ENCODE data around the gene C9orf85. TPM values are rescaled to one million over a fixed set of nuclear protein-coding genes. Genes with fewer than 3 reads are reported as not detected.

Gene C9orf85
- polyA plus RNA-seq, 1 donor from 2014 or later, result 20.3 TPM

DNA sequence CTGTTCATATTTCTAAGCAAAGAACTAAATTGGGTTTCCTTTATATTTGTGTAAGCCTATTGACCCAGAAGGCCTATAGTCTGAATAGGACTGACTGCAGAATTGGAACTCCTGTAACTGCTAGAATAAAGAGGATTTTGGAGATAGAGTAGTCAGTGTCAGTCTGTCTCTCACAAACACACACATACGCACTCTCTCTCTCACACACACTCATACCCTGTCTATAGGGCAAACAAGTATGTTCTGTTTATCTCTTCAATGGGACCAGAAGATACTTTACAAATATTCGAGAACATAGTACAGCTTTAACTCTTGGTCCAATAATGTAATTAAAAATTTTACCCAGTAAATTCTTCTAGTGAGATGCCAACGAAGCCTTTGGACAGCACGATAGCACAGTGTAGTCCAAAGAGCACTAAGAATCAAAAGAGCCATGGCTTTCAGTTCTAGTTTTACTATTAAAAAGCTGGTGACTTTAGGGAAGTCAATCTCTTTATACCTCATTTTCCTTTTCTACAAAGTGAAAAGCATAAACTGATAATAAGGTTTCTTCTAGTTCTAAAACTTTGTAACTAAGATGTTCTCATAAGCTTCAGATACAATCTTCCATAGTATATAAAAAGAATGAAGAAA lies 19.8 kb upstream of the C9orf85 start:
- Histone ChIP-seq H3K9me3 (ENCODE audit: low read length) (no peaks in the 10 kb centered on the region), H3K9me2 (ENCODE audit: insufficient read depth, low read length) (no peaks in the 10 kb centered on the region), H3K36me3 (ENCODE audit: insufficient read depth, low read length) (no peaks in the 10 kb centered on the region), H4K20me1 (ENCODE audit: insufficient read depth) (no peaks in the 10 kb centered on the region), H3K9ac (ENCODE audit: low read length) (no peak overlapping the region), H3K79me2 (replicated peaks; ENCODE audit: insufficient read depth, low read length) (peaks cover 97% of the 10 kb centered on the region), H3K27me3 (ENCODE audit: insufficient read depth, low read depth, low read length) (no peaks in the 10 kb centered on the region), H2AFZ (ENCODE audit: low read depth, low read length) (no peak overlapping the region), H3K4me2 (ENCODE audit: low read length) (no peak overlapping the region), H3F3A (ENCODE audit: insufficient read depth, low read length, poor library complexity, severe bottlenecking) (no peaks in the 10 kb centered on the region), H3K4me3 (ENCODE audit: low read length) (no peak overlapping the region), H3K27ac (ENCODE audit: low read length) (no peak overlapping the region)
- TF ChIP-seq, protein P1, sequence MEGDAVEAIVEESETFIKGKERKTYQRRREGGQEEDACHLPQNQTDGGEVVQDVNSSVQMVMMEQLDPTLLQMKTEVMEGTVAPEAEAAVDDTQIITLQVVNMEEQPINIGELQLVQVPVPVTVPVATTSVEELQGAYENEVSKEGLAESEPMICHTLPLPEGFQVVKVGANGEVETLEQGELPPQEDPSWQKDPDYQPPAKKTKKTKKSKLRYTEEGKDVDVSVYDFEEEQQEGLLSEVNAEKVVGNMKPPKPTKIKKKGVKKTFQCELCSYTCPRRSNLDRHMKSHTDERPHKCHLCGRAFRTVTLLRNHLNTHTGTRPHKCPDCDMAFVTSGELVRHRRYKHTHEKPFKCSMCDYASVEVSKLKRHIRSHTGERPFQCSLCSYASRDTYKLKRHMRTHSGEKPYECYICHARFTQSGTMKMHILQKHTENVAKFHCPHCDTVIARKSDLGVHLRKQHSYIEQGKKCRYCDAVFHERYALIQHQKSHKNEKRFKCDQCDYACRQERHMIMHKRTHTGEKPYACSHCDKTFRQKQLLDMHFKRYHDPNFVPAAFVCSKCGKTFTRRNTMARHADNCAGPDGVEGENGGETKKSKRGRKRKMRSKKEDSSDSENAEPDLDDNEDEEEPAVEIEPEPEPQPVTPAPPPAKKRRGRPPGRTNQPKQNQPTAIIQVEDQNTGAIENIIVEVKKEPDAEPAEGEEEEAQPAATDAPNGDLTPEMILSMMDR (IDR thresholded peaks at IDR 0.05; ENCODE audit: poor library complexity, severe bottlenecking), result no peak
- TF ChIP-seq TAF1 (IDR thresholded peaks at IDR 0.05; ENCODE audit: low read depth), result no peak
- TF ChIP-seq EZH2 (IDR thresholded peaks at IDR 0.05; ENCODE audit: borderline replicate concordance, insufficient read depth, low read length, poor library complexity, severe bottlenecking), result no peak
- TF ChIP-seq EP300 (conservative IDR thresholded peaks at IDR 0.05; ENCODE audit: poor library complexity, severe bottlenecking), result no peak
- no peak for TF ChIP-seq POLR2AphosphoS5 (IDR thresholded peaks at IDR 0.05)
- TF ChIP-seq SMC3 (conservative IDR thresholded peaks at IDR 0.05; ENCODE audit: poor library complexity), result no peak
- TF ChIP-seq MXI1 (conservative IDR thresholded peaks at IDR 0.05; ENCODE audit: poor library complexity, severe bottlenecking), result no peak
- TF ChIP-seq REST (IDR thresholded peaks at IDR 0.05; ENCODE audit: borderline replicate concordance), result no peak
- no peak for TF ChIP-seq RAD21 (conservative IDR thresholded peaks at IDR 0.05)

DNA sequence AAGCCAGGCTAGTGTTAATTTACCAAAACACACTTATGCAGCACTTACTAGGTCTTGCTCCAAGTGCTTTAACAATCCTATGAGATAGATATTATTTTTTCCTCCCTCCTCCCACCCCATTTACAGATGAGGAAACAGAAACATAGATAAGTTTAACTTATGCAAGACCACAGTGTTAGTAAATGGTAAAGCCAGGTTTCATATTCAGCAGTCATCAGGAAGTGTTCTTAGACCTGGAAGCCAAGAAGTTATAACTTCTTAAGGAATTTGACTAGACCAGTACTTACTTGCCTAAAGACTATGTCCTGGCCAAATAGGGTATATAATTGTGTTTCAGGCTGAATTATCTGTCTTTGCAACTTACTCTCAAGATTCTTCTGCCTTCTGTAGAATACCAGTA lies 16.3 kb upstream of the C9orf85 start:
- Histone ChIP-seq H3K36me3 (ENCODE audit: insufficient read depth, low read length) (no peaks in the 10 kb centered on the region), H3F3A (ENCODE audit: insufficient read depth, low read length, poor library complexity, severe bottlenecking) (no peaks in the 10 kb centered on the region), H2AFZ (ENCODE audit: low read depth, low read length) (no peak overlapping the region), H3K27me3 (ENCODE audit: insufficient read depth, low read depth, low read length) (no peaks in the 10 kb centered on the region), H3K79me2 (replicated peaks; ENCODE audit: insufficient read depth, low read length) (peaks cover 93% of the 10 kb centered on the region), H3K9me2 (ENCODE audit: insufficient read depth, low read length) (no peaks in the 10 kb centered on the region), H3K4me3 (ENCODE audit: low read length) (no peak overlapping the region), H4K20me1 (ENCODE audit: insufficient read depth) (no peaks in the 10 kb centered on the region), H3K9ac (ENCODE audit: low read length) (no peak overlapping the region), H3K4me2 (ENCODE audit: low read length) (no peak overlapping the region), H3K9me3 (ENCODE audit: low read length) (no peaks in the 10 kb centered on the region), H3K27ac (ENCODE audit: low read length) (no peak overlapping the region)
- no peak for TF ChIP-seq RAD21 (conservative IDR thresholded peaks at IDR 0.05)
- no peak for TF ChIP-seq EZH2 (IDR thresholded peaks at IDR 0.05; ENCODE audit: borderline replicate concordance, insufficient read depth, low read length, poor library complexity, severe bottlenecking)
- no peak for TF ChIP-seq MXI1 (conservative IDR thresholded peaks at IDR 0.05; ENCODE audit: poor library complexity, severe bottlenecking)
- no peak for TF ChIP-seq POLR2AphosphoS5 (IDR thresholded peaks at IDR 0.05)
- TF ChIP-seq, protein P1 (IDR thresholded peaks at IDR 0.05; ENCODE audit: poor library complexity, severe bottlenecking), result no peak
- TF ChIP-seq SMC3 (conservative IDR thresholded peaks at IDR 0.05; ENCODE audit: poor library complexity), result no peak
- no peak for TF ChIP-seq REST (IDR thresholded peaks at IDR 0.05; ENCODE audit: borderline replicate concordance)
- TF ChIP-seq EP300 (conservative IDR thresholded peaks at IDR 0.05; ENCODE audit: poor library complexity, severe bottlenecking), result no peak
- TF ChIP-seq TAF1 (IDR thresholded peaks at IDR 0.05; ENCODE audit: low read depth), result no peak

Data from neural cell (in vitro differentiated cells).